Measurements from ENCODE around the gene MFSD2A. TPM values are rescaled to one million over a fixed set of nuclear protein-coding genes. Genes with fewer than 3 reads are reported as not detected.

MFSD2A gene
- total RNA-seq, 2 donors from 2014 or later, result 3.7 to 3.8 TPM

Other genes starting within 250 kb of the MFSD2A start
- 10 to 100 TPM; 26.4 to 30.8 TPM for gene PPIE, start 216.3 kb upstream of the MFSD2A start, total RNA-seq
- gene OXCT2, start 183.8 kb upstream of the MFSD2A start, total RNA-seq, result 10 to 100 TPM in 1 of 2 donors, 1 to 10 TPM in 1; 4.7 to 16.2 TPM
- gene BMP8B, start 166.3 kb upstream of the MFSD2A start, total RNA-seq, result under 1 TPM; 0.44 to 0.59 TPM
- 10 to 100 TPM; 13.0 to 20.5 TPM for gene TRIT1, start 71.6 kb upstream of the MFSD2A start, total RNA-seq
- gene MYCL, start 53.2 kb upstream of the MFSD2A start, total RNA-seq, result under 1 TPM; 0.76 to 0.77 TPM
- gene CAP1, start 85.6 kb downstream of the MFSD2A start, total RNA-seq, result 100 to 1,000 TPM; 133 to 179 TPM
- gene PPT1, start 142.1 kb downstream of the MFSD2A start, total RNA-seq, result 10 to 100 TPM; 51.7 to 64.7 TPM
- 10 to 100 TPM; 11.7 to 13.9 TPM for gene RLF, start 206.2 kb downstream of the MFSD2A start, total RNA-seq